NCI-H524 treated with DMSO at 0.1 percent for 48 hours (cell line): Measurements from ENCODE around the gene NECTIN1.

Source experiments
- DNase-seq: peaks from one replicate; lab custom pipeline; 2025; lab: John Stamatoyannopoulos, UW

The NECTIN1 gene

DNA sequence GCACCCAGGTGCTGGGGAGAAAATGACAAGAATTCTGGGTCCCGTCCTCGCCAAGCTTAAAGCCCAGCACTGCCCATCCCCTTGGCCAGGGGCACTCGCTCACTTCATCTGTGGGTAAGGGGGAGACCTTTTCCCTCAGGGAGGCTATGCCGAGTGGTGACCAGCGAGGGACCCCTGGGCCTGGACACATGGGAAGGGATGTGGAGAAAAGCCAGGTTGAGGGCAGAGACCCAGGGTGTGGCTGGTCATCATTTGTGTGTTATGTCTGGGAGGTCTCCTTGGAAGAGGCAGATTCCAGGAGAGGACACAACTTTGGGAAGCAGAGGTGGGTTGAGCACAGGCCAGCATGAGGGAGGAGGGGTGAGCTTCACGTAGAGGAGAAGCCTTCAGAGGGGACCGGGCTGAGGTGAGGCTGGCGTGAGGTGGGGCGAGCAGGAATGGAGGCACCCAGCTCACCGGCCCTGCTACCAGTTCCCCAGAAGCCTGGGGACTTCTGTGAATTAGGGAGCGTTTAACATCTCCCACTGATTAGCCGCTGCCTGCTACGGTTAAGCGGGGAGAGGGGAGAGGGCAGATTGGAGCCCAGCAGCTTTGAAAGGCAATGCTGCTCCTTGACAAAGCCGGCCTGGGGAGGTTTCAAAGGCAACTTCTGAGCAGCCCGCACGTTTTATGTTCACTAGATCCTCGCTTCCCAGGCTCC, 25.8 kb upstream of the NECTIN1 start:
- no peak for DNase-seq

DNA sequence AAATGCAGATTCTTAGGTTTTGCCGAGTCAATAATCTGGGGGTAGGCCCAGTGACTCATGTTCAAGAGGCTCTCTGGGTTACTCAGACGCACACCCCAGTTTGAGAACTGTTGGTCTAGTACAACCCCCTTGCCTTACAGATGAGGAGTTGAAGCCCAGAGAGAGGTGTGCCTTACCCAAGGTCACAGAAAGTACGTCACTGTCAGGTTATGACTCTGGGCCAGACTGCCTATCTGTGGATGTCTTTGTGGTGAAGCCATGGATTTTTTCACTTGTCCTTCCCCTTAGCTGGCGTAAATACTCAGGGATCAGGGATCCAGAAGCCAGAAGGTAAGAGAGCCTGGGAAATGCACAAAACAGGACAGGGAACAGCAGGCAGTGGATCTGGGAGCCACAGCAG, 25.2 kb upstream of the NECTIN1 start:
- DNase-seq, result no peak

DNA sequence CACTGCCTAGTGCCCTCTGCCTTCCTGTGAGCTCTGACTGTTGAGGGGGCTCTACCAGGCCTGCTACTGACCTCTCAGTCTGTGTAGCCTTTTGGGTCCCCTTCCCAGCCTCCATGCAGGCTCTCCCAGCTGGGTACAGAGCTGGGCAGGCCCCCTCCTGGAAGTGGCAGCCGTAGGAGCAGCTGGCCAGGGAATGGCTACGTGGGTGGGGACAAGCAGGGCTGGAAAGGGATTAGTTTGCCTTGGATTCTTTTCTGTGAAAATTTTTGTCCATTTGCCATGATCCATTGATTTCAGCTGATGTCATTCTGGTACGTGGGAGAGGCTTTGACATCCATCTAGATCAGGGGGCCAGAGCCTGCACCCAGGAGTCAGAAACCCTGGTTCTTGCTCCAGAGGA, 23.9 kb upstream of the NECTIN1 start:
- peak; percentile 35 for DNase-seq

DNA sequence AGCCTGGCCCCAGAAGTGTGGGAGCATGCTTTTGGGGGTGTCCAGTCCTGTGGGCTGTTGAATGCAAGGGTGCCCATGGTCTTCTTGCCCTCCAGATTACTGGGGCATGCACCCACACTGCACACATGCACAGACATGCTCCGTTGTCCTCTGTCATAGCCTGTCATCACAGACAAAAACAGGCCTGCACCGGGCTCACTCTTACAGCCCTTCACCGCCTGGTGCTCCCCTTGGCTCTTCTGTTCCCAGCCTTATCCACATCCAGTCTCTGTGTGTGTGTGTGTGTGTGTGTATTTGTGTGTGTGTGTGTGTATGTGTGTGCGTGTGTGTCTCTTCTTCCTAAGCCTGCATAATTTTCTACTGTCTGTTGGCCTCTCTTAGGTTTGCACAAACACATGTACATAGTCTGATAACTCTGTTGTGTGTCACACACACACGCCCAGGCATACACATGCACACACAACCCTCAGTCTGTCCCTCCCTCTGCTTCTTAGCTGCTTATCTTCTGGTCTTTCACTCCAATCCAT, 23.4 kb upstream of the NECTIN1 start:
- no peak for DNase-seq

DNA sequence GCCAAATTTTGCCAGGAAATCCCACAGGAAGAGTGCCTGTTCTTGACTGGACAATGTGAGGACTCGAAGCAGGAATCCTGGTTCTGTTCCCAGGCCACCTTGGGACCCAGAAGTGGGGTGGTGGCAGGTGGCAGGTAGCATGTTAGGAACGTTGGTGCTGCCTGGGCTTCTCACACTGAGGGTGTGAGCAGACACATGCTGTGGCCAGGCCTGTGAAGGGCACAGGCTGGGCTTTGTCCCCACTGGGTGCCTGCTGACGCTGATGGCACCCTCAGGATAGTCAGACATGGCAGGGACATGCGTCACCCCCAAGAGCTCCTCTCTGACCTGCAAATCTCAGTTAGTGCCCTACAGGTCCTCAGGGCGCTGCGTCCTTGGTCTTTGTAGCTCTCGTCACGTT, 21.1 kb upstream of the NECTIN1 start:
- DNase-seq, result no peak

DNA sequence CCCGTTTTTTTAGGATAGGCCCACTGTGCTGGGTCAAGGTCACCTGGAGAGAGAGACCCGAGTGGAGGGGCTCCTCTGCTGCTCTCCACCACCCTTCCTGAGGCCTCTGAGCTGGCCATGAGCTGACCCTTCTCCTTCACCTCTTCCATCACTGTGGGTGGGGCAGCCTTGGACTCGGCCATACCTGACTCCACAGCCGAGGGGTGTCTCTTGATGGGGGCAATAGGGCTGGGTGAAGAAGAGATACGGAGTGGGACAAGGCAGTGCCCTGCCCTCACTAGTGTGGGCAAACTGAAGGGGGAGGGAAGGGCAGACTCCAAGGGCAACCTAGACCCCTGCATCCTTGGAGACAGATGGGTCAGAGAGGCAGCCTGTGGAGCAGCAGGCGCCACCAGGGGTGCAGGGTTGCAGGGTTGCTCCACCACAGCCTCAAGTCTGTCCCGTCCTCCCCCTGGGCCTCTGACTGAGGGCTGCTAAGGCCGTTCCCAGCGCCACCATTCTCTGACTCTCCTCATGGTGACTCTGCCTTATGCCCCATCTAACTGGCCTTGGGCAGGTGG, 20.1 kb upstream of the NECTIN1 start:
- no peak for DNase-seq

DNA sequence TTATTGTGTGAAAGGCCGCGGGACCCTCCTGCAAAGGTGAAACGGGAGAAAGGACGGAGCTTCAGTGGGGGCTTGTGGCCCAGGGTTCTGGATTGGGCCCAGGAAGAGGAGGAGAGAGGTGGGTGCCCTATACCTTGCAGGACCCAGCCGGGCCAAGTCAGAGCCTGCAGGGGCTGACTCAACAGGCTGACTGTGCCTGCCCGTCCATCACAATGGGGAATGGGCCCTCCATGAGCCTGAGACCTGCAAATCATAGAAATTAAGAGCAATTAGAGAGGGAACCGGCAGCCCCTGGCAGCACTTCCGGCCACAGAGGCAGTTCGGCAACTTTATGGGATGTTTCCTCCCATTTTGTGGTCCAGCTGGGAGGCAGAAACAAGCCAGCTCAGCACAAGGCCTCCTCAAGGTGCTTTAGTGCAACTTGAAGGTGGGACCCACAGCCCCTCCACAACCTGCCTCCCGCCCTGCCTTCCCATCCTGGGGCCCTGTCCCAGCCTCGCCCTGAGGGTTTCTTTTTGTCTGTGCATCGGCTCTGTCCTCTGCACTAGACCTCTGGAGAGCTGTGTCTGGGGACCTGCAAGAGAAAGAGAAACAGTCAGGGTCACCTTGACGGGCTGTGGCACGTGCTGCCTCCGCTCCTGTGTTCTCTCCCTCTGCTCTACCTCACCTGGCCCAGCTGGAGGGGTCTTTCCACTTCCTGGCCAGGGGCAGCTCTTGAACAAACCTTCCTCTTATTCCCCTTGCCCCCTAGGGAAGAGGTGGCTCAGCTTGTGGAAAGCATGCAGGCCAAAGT, 19.1 kb upstream of the NECTIN1 start:
- DNase-seq, result no peak

DNA sequence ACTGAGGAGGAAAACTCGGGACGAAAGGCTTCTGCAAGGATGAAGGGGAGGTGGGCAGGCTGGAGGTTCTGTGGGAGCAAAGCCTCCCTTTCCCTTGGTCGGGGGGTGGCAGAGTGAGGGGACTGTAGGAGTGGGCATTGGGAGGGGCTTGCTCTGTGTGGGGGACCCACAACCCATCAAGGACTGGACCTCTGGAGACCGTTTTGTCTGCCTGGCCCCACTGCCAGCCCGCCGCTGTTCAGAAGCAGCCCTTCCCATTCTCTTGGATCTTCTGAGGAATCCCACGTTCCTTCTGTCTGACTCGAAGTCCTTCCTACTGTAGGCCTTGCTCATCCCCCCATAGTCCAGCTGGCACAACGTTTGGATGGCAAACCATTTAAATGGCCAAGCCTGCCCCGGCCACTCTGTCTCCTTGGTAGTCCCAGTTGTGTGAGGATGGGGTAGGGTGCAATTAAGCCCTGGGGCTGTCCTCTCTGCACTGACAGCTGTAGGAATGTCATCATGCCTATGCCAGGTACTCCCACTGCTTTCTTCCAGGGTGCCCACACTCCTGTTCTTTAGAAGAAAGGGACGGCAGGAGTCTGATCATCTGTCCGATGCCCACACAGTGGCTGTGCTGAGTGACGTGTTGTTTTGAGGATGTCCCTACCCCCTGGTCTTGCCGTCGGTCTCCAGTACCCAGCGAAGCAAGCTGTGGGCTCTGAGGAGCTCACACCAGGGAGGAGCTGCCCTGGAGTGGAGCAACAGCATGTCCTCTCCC, 17.0 kb upstream of the NECTIN1 start:
- DNase-seq, result no peak

DNA sequence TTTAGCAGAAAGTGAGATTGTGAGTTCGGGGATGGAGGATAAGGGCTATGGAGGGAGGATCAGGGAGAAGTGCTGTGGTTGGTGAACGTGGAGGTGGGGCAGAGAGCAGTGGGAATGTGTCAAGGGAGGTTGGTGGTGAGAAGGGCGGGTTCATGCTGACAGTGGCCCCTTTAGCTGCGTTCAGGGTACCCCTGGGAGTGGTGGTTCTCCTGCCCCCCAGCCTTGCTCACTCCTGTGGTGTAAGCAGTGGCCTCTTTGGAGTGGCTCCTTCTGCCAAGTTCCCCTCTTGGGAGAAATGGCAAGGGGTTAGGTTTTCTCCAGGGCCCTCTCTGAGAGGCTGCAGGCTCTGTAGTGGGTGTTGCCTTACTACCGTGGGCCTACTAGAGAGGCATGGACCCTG, 16.1 kb upstream of the NECTIN1 start:
- no peak for DNase-seq

DNA sequence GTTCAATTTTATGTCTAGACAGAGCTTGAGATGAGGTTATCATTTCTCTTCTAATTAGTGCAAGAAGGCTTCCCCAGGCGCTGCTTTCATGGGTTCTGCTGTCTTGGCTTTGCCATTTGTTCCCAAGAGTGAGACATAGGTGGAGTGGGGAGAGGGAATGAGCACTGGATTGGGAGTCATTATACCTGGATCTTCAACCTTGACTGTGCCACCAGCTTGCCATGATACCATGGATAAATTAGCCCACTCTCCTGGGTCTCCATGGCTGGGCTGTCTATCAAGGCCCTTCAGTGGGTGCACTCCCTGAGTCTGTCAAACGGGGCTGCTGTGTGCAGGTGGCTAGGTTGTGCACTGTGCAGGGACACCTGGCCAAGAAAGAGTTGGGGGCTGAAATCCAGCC, 15.6 kb upstream of the NECTIN1 start:
- no peak for DNase-seq

DNA sequence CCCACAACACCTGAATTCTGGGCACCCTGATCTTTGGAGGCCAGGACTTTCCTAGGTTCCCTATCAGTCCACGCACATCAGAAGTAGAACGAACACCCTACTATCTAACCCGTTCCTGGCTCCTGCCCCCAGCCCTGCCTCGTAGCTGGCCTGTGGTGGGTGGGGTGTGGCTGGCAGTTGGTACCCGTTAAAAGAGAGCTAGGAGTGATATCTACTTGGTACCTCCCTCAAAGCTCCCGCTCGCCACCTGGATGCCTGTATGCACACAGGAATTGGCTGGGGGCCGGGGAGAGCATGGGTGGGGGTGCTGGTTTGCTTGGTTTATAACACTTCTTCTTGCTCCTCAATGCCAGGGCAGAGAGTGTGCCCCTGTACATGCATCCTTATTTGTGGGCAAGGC, 14.0 kb upstream of the NECTIN1 start:
- DNase-seq, result no peak

DNA sequence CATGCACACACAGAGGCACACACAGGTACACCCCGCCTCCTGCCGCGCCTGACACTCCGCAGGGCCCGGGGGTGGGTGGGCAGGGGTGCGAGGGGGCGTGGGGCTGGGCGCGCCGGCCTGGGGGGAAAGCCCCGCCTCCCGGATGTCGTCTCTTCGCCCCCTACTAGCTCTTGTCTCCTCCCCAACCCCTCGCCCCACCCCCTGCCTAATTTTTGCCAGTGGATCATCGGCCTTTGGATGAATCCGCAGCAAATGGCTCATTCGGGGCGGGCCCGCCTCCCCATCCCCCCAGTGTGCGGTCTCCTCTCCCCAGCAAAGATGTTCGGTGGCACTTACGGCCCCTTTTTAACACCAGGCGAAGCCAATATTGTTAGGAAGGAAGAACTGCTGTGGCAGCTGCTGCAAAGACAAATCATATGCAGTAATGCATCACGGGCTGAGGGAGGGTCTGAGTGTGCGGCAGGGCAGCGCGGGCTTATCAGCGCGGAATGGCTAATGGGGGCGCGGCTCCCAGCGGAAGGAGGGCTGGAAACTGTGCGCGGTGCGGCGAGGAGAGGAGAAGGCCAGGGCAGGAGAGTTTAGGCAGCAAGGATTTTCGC, 13.4 kb upstream of the NECTIN1 start:
- DNase-seq, result no peak

DNA sequence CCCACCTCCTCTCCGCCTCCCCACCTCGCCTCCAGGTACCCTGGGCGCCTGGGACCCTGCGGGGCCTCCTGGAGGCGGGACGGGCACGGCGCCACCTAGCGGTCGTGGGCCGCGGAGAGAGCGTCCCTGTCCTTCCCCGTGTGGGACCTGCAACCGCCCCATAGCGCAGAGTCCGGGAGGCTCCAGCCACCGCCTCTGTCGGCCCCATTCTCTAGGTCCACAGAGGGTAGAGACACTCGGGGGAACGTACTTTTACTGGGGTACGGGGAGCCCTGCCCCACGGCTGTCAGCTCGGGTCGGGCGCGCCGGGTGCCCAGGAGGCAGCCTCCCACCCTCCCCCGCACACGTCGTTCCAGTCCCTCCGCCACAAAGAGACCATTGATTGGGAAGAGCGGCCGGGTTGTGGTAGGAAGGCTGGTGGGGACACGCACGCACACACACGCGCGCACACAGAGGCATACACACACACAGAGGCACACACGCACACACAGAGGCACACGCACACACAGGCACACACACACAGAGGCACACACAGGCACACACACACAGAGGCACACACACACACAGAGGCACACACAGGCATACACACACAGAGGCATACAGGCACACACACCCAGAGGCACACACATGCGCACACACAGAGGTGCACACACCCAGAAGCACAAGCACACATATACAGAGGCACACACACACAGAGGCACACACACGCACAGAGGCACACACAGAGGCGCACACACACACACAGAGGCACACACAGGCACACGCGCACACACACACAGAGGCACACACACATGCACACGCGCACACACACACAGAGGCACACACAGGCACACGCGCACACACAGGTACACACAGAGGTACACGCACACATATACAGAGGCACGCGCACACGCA, 12.6 kb upstream of the NECTIN1 start:
- DNase-seq, result no peak

DNA sequence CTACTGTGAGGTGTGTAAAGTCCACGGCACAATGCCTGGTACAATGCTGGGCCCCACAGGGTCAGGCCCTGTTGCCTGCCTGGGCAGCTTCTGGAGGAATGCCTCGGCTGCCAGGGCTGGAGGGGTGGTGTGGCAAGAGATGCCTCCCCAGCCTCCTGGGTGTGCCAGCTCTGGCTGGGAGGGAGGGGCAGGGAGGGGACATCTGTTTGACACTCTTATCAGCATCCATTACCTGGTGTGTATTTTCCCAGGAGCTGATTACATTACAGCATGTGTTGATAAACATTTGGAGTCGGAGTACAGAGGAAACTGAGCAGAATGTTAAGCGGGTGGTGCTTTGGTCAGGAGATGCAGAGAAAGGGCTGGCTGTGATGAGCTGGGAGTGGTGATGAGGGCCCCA, 11.0 kb upstream of the NECTIN1 start:
- DNase-seq, result no peak

DNA sequence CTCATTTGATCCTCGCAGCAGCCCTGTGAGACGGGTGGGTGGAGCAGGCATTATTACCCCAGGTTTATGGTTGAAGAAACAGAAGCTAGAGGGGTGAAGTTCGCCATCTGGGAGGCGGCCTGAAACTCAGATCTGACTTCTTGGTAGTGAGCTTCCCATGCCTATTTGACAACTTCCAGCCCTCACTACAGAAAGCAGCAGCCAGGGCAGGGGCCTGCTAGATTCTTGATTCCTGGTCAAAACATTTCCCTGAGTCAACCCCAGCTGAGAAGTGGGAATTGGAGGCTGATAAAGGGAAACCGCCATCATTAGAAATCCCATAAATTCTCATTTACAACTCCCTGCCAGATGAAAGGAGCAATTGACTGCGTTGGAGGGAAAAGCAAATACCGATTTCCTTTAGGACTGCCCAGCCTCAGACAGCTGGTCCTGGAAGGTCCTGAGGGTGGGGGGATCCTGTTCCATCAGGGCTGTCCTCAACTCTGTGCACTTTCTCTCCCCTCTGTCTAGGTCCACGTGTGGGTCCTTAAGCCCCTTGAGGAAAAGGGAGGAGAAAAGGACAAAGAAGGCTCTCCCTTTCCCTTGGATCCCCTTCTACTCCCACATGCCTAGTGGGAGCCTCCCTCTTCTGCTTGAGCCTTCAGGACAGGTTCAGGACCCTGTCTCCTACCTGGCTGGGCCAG, 10.2 kb upstream of the NECTIN1 start:
- DNase-seq, result no peak

DNA sequence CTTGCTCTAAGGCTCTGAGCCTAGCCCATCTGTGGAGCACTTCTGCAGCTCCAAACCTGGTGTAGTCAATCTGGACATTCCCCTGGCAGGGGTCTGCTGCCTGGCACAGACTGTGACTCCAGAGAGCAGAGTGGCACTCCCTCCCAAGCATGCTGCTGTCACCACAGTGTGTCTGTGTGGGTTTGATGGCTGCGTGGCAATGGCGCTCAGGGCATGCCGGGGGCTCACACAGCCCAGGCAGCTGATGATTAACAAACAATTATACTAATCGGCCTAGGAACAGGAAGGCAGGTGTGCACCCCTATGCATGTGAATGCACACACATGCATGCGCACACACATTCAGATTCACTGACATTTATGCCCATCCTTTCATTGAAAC, 9.0 kb upstream of the NECTIN1 start:
- DNase-seq, result no peak

DNA sequence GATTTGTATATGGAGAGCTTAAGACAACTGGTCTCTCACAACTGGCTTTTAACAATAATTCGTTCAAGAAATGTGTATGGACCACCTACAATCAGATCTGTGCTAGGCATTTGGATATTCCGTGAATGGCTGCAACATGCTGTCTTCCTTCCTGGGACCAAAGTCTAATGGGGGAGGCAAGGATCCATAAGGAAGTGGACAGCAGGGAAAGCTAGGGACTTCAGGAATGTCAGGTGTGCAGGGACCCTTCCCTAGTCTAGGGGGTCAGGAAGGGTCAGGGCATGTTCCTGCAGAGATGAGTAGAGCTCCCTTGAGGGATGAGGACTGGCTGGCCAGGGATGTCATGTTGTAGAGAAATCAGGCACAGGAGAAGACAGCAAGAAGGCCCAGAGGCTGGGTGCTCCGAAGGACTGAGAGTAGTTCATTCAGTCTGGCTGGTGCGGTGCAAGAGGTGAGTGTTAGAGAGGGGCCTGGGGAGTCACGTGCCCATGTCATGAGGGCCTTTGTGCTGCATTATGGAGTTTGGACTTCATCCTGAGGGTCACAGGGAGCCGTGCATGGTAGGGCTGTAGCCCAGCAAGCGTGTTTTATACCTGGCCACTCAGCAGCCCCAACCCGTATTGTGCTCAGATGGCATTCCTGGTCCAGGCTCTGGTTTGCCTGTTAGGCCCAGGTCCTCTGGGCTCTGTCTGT, 8.5 kb upstream of the NECTIN1 start:
- no peak for DNase-seq

DNA sequence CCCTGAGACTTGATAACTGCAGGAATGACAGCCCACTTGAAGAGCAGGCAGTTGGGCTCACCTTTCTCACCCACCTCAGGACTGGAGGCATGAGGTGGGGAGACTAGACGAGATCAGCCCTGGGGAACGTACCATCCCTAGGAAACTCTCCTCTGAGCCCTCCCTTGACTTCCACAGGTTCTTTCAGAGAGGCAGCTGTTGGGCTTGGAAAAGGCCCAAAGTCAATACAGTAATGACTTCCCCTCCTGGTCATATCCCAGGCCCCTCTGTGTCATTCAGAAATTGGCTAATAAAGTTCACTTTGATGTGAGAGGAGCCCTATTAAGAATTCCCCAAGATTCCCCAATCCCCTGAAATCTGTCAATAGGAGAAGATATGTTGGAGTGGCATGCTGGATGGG, 5.8 kb upstream of the NECTIN1 start:
- no peak for DNase-seq

DNA sequence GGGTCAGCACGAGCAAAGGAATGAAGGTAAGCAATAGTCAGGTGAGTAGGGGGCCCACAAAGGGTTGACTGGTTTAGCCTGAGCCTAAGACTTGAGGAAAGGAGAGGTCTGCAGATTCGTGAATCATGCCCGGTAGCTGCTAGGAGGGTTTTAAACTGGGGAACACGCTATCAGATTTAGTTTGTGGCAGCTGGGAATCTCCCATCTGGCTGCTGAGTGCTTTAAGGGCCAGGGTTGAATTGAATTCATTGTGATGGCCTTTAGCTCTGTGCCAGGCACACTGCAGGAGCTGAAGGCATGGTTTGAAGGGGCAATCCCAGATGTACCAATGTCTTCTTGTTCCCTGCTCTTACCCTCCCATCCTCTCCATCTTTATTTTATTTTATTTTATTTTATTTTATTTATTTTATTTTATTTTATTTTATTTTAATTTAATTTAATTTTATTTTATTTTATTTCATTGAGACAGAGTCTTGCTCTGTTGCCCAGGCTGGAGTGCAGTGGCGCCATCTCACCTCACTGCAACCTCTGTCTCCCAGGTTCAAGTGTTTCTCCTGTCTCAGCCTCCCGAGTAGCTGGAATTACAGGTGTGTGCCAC, 1.9 kb upstream of the NECTIN1 start:
- DNase-seq, result no peak
